Midbrain (tissue), 1 donor: ENCODE results near the gene IVD.
A peak's percentile ranks its signal among the peaks of the same experiment; 100 is the strongest.

Experiments used
- DNase-seq: peaks from one replicate; lab custom pipeline; 2025; lab: John Stamatoyannopoulos, UW

IVD gene

DNA sequence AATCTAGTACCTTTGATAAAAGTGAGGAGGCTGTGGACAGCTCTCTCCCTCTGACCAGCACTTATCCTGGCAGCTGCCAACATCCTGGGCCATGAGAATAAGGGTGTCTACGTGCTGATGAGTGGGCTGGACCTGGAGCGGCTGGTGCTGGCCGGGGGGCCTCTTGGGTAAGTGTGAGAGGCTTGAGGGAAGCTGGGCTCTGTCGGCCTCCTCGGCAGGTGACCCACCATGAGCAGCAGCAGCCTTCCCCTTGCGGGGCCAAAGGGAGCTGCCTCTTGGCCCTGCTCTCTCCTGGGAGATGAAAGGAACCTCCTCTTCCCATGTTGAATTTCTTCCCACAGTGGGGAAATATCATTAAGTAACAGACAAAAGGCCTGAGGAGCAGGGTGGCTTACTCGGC, 9.2 kb downstream of the IVD start:
- no peak for DNase-seq

DNA sequence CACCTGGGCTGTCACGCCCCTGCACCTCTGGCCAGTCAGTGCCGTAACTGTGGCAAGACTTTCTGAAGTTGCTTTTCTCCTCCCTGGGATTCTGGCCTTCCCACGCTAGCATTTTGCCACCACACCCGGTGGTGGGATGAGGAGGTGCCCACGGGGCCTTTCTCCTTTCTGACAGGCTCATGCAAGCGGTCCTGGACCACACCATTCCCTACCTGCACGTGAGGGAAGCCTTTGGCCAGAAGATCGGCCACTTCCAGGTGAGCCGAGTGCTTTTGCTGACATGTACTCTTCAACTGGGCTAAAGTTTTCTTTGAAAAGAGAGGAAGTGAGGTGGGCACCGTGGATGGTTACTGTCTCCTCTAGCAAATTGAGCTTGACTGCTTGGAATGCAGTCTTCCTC, 9.6 kb downstream of the IVD start:
- no peak for DNase-seq

DNA sequence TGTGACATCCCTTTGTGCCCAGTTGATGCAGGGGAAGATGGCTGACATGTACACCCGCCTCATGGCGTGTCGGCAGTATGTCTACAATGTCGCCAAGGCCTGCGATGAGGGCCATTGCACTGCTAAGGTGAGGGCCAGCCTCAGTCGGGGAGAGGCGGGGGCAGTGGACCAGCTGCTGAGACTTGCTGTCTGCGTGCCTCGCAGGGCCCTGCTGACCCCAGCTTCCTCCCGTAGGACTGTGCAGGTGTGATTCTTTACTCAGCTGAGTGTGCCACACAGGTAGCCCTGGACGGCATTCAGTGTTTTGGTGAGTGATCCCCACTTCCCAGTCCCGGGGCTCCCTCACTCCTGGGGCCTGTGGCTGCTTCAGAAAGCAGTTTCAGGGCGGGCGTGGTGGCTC, 10.5 kb downstream of the IVD start:
- DNase-seq: no peak

DNA sequence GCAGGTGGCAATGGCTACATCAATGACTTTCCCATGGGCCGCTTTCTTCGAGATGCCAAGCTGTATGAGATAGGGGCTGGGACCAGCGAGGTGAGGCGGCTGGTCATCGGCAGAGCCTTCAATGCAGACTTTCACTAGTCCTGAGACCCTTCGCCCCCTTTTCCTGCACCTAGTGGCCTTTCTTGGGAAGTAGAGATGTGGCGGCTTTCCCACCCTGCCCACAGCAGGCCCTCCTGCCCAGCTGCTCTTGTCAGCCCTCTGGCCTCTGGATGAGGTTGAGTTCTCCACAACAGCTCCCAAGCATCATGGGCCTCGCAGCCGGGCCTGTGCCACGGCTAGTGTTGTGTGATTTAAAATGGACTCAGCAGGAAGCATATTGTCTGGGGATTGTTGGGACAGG, 12.5 kb downstream of the IVD start:
- no peak for DNase-seq

GRCh38 chr15:40420071-40420713, 14.6 kb downstream of the IVD start:
- no peak for DNase-seq

GRCh38 chr15:40420793-40421192, 15.2 kb downstream of the IVD start:
- DNase-seq: no peak

- peak; percentile 74 for DNase-seq
These were observed 15.9 kb downstream of the IVD start for GRCh38 chr15:40421246-40422157.

- DNase-seq: no peak
These were observed 19.0 kb downstream of the IVD start for GRCh38 chr15:40424483-40425115.

- DNase-seq: no peak
These were observed 20.1 kb downstream of the IVD start for GRCh38 chr15:40425681-40426080.

GRCh38 chr15:40427188-40427587, 21.6 kb downstream of the IVD start:
- no peak for DNase-seq

GRCh38 chr15:40428185-40428584, 22.6 kb downstream of the IVD start:
- no peak for DNase-seq

DNA sequence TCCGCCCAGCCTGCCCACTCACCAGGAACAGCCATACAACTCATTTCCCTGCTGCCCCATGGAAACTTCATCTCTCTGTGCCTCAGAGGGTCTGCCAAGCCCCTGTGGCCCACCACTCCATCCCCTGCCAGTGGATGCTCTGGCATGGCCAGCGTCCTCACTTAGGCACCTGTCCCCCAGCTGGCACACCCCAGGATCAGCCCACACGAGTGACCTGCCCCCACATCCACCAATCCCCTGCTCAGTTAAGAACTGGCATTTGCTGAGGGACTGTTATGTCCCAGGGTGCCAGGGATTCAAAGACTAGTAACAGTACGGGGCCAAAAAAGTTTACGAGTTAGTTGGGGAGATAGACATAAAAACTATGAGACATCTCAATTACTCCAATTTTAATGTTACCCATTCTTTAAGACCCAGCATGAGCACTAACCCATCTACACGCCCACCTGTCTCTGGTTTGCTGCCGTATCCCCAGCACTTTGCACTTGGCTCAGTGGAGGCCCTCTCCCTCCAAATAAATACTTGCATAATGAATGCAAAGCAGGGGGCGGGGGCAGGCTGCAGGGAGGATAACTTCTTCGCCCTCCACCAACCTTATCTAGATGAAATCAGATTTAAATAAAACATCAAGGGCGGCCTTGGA, 23.6 kb downstream of the IVD start:
- DNase-seq: no peak

DNA sequence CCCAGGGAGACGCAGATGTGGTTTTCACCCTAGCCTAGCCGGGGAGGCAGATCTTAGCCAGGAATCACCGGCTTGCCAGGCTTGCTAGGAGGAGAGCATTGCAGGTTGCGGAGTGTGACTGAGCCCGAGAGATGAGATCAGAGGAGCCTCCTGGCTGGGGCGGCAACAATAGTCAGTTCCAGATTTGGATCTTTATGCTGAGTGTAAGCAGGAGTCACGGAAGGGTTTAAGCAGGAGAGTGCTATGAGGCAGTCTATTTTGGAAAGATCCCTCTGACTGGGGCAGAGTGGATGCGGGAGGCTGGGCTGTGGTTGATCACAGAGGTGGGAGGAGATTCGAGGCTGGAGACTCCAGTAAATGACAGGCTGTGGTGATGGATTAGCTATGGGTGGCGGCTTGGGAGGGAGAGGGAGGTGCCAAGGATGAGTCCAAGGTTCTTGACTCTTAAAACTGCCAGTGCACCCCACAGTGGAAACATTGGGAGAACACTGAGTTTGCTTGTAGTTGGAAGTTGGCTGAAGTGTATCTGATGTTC, 24.7 kb downstream of the IVD start:
- DNase-seq: no peak

- no peak for DNase-seq
These were observed 29.6 kb downstream of the IVD start for GRCh38 chr15:40435023-40435709.

DNA sequence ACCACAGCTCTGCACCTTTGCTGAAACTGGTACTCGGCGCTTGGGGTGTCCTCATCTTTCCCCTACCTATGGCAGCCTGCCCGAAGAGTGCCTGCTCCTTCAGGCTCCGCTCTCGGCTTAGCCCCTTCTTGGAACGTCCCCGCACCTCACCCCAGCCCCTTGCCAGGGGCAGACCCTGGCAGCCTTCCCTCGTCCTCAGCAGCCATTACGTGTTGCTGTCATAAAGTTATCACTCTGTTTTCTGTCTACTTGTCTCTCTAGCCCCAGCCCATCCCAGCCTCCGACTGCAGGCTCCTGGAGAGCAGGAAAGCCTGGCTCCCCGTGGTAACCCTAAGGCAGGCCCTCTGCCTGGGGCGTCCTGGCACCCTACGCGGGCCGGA, 30.1 kb downstream of the IVD start:
- no peak for DNase-seq

- no peak for DNase-seq
These were observed 30.7 kb downstream of the IVD start for GRCh38 chr15:40436116-40436891.

DNA sequence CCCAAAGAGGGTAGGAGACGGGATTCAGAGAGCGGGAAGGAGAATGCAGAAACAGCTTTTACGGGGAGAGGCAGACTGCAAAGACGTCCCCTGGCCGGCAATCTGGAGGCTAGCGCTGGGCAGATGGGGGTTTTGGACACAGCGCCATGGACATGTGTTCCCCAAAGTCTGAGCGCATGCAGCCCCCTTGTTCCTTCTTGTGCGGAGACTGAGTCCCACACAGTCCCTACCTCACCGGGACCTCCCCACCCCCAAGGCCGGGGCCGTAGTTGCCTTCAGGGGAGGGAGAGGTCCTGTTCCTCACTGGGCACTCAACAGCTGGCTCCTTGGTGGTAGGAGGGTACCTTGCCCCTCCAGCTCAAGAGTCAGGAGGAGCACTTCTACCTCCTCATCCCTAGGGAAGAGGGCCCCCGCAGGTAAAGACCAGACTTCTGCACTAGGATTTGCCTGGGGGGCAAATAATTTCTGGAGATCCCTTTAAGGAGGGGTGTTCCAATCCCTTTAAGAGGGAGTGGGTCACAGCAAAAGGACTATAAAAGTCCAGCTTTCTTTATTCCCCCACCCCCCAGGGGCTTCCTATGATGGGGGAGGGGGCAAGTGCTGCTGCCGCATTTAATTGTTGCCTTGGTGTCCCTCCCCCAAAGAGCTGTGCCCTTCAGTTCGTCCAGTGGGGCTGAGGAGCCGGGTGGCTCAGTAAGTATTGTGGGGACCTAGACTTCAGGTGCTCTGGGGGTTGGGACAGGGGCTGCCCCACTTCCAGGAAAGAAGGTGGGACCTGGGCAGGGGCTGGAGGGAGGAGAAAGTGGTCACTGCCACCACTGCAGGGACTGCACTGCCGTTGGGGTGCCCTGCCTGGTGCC, 31.5 kb downstream of the IVD start:
- DNase-seq: no peak

- DNase-seq: no peak
These were observed 32.4 kb downstream of the IVD start for GRCh38 chr15:40437752-40438687.

DNA sequence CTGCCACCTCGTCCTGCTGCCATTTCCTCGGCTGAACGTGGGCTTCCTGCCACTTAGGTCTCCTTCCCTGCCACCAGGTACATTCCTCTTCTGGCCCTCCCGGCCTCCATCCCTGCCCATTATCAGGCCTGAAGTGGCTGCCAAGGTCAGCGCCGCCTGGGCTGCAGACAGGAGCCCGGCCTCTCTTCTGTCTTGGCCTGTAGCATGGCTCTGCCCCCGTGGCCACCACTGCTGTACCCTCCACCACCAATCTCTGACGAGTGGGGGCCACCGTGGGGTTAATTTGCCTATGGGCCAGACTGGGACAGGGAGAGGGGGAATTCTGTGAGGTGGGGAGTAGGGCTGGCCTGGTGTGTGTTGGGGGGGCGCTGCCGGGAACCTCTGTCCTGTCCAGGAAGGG, 33.1 kb downstream of the IVD start:
- DNase-seq: no peak
